RWPE2 (cell line): ENCODE measurements around the gene STAT5A.

Experiments used
- ATAC-seq: fragments of 200-7000 bp; cut with Tn5 transposase; 3 replicates; pipeline ENCODE4 v1.9.1; 2021; ENCODE audit warnings: low read depth
- DNase-seq: peaks from one replicate; pipeline ENCODE4 v3.0.0-alpha.2; 2020; ENCODE audit warnings: low spot score
- H3K27ac ChIP-seq: fragments of 450-650 bp; 2 replicates; pipeline ENCODE4 v1.5.1; 2017; ENCODE audit warnings: mild to moderate bottlenecking; ENCODE audit not compliant: poor library complexity, severe bottlenecking
- H3K27me3 ChIP-seq: fragments of 250-450 bp; sonication (Bioruptor Pico); 2 replicates; pipeline ENCODE4 v1.5.1; 2021; ENCODE audit warnings: mild to moderate bottlenecking, moderate library complexity; ENCODE audit not compliant: insufficient read depth, poor library complexity, severe bottlenecking
- H3K36me3 ChIP-seq: fragments of 250-450 bp; sonication (Bioruptor Pico); 2 replicates; pipeline ENCODE4 v1.5.1; 2020; ENCODE audit warnings: low read depth, mild to moderate bottlenecking, moderate library complexity
- H3K4me1 ChIP-seq: fragments of 250-450 bp; sonication (Bioruptor Pico); 2 replicates; pipeline ENCODE4 v1.5.1; 2021; ENCODE audit warnings: mild to moderate bottlenecking, moderate library complexity; ENCODE audit not compliant: insufficient read depth, poor library complexity, severe bottlenecking
- H3K4me3 ChIP-seq: fragments of 250-450 bp; sonication (Bioruptor Pico); 2 replicates; pipeline ENCODE4 v1.5.1; 2021; ENCODE audit warnings: mild to moderate bottlenecking, moderate library complexity; ENCODE audit not compliant: severe bottlenecking
- H3K9me3 ChIP-seq: fragments of 250-450 bp; sonication (Bioruptor Pico); 2 replicates; pipeline ENCODE4 v1.5.1; 2021; ENCODE audit warnings: mild to moderate bottlenecking, moderate library complexity; ENCODE audit not compliant: severe bottlenecking
- TF ChIP-seq, protein P1 (sequence below): fragments of 450-650 bp; IDR thresholded peaks from one replicate; pipeline ENCODE4 v1.5.1; 2017; ENCODE audit warnings: mild to moderate bottlenecking, moderate library complexity; ENCODE audit not compliant: poor library complexity, severe bottlenecking

Gene STAT5A

DNA sequence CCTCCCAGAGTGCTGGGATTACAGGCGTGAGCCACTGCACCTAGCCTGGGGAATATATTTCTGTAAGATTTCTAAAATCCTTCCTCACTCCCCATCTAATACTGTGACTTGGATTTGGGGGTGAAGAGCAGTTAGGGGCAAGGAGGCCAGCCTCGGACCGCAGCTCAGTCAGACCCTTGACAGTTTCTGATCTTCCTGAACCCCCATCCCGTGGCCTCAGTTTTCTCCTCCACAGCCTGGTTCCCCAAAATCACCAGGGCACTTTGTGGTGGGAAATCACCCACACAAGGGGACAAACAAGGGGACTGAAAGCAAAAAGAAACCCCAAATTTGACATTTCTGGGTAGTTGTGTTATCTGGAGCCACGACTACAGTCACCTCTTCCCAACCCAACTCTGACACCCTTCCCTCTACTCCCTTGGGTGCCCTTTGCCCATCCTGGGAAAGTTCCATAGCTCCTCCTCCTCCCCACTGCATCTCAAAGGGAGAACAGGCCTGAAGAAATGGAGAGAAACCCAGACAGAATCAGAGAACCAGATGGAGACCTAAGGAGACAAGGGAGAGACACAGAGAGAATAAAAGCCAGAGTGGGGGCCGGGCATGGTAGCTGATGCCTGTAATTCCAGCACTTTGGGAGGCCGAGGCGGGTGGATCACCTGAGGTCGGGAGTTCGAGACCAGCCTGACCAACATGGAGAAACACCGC is 2.8 kb upstream of the STAT5A start:
- no peaks in the 10 kb centered on the region for H3K27me3 ChIP-seq
- H3K36me3 ChIP-seq: no peaks in the 10 kb centered on the region
- H3K27ac ChIP-seq: no peak overlapping the region
- ATAC-seq (no peak), DNase-seq (peak; percentile 14)
- H3K4me1 ChIP-seq: no peaks in the 10 kb centered on the region
- no peaks in the 10 kb centered on the region for H3K9me3 ChIP-seq
- TF ChIP-seq, protein P1, sequence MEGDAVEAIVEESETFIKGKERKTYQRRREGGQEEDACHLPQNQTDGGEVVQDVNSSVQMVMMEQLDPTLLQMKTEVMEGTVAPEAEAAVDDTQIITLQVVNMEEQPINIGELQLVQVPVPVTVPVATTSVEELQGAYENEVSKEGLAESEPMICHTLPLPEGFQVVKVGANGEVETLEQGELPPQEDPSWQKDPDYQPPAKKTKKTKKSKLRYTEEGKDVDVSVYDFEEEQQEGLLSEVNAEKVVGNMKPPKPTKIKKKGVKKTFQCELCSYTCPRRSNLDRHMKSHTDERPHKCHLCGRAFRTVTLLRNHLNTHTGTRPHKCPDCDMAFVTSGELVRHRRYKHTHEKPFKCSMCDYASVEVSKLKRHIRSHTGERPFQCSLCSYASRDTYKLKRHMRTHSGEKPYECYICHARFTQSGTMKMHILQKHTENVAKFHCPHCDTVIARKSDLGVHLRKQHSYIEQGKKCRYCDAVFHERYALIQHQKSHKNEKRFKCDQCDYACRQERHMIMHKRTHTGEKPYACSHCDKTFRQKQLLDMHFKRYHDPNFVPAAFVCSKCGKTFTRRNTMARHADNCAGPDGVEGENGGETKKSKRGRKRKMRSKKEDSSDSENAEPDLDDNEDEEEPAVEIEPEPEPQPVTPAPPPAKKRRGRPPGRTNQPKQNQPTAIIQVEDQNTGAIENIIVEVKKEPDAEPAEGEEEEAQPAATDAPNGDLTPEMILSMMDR: no peak
- no peak overlapping the region for H3K4me3 ChIP-seq

DNA sequence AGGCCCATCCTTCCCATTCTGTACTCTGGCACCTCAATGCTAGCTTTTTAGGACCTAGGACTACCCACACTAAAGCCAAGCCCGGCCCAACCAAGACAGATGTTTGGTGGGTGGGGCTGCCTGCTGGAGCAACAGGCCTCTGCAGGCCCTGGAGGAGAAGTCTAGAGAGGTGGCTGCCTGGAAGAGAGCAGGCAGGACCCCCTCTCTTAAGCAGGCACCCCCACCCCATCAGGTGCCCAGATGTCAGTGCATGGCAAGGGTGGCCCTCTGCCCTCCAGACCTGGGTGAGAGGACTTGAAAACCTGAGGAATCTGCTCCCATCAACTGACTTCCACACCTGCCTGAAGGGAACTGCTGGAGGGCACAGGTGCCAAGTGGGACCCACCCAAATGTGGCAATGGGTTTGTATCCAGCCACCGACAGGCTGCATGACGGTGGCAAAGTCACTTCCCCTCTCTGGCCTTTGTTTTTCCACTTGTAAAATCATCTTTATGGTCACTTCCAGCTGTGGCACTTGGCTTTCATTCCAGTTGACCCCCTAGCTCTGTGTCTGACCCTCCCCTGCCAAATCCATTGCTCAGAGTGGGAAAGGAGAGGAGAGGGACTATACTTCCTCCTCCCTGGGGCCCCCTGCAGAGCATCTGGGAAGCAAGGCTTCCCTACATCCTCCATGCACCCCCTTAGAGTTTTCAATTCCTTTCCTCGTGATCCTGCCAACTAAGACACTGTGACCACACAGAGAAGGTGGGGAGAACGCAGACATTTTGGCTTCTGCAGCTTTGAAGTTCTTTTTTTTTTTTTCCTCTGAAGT is 1.7 kb upstream of the STAT5A start:
- TF ChIP-seq, protein P1: no peak
- ATAC-seq (no peak), DNase-seq (peak; percentile 34)
- Histone ChIP-seq H3K27me3 (no peaks in the 10 kb centered on the region), H3K27ac (no peak overlapping the region), H3K9me3 (no peaks in the 10 kb centered on the region), H3K4me3 (no peak overlapping the region), H3K36me3 (no peaks in the 10 kb centered on the region), H3K4me1 (no peaks in the 10 kb centered on the region)

DNA sequence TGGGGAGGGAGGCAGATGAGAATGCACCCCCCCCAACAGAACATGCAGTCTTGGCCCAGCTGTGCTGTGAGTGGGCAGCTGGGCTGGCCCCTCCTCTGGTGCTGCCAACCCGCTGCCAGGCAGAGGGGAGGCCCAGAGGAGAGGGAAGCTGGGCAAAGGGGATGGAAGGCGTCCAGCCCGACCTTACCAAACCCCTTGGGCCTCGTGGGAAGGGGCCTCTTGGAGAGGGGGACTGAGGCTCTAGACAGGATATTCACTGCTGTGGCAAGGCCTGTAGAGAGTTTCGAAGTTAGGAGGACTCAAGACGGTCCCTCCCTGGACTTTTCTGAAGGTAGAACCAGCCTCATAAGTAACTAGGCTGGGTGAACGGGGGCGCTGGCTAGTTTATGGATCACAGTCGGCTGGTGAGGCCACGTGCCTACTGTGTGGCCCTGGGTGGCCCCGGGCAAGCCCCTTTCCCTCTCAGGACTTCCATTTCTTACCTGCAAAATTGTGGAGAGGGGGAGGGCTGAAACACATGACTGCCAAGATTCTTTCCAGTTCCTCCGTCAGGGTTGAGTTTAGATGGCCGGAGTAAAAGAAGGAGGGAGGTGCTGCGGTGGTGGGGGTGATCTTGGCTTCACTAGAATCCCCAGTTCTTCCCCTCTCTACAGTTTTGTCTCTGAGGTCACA is 857 bp upstream of the STAT5A start:
- H3K4me1 ChIP-seq: no peaks in the 10 kb centered on the region
- ATAC-seq (no peak), DNase-seq (peak; percentile 35)
- H3K9me3 ChIP-seq: no peaks in the 10 kb centered on the region
- H3K4me3 ChIP-seq: peak overlapping the region; percentile 35
- no peak overlapping the region for H3K27ac ChIP-seq
- no peaks in the 10 kb centered on the region for H3K36me3 ChIP-seq
- TF ChIP-seq, protein P1: no peak
- no peaks in the 10 kb centered on the region for H3K27me3 ChIP-seq

DNA sequence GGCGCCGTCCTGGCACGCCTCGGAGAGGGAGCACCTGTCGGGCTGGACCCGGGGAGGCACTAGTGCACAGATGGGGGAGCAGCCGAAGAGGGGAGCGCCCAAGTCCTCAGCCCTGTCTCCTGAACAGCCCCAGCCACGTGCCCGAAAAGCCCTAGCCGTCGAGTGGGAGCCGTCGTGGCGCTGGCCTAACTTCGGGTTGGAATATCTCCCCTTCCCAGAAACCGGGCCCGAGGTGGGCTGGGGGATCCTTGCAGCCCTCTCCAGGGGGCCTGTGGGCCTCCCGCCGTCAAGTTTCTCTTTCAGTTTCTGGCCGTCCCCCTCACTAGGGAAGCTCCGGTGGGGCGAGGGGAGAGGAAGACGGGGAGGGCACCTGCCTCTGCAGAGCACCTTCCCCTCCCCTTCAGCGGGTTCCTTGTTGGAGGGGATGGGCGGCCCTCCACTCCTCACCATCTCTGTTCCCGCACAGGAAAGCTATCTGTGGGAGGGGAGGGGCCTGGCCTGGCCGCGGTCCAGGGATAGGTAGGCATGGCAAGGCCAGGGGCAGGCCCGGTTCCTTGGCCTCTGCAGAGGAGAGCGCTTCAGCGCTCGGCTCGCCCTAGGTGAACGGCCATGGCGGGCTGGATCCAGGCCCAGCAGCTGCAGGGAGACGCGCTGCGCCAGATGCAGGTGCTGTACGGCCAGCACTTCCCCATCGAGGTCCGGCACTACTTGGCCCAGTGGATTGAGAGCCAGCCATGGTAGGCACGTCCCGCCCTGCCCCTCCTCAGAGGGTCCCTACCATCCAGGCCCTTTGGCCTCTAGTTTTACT is 709 bp downstream of the STAT5A start:
- TF ChIP-seq, protein P1: no peak
- H3K27ac ChIP-seq: no peak overlapping the region
- H3K4me1 ChIP-seq: no peaks in the 10 kb centered on the region

More for the DNA sequence above, 709 bp downstream of the STAT5A start:
- no peak for ATAC-seq
- no peaks in the 10 kb centered on the region for H3K27me3 ChIP-seq
- peak overlapping the region; percentile 35 for H3K4me3 ChIP-seq
- DNase-seq: peak; percentile 57
- H3K9me3 ChIP-seq: no peaks in the 10 kb centered on the region
- no peaks in the 10 kb centered on the region for H3K36me3 ChIP-seq
